HG02798 (cell line): ENCODE results near the gene STRA6.

Experiments
- ATAC-seq: cut with Tn5 transposase; IDR thresholded peaks from one replicate; pipeline ENCODE4 v1.9.1; 2021; ENCODE audit warnings: mild to moderate bottlenecking; ENCODE audit not compliant: unreplicated experiment, poor library complexity

Gene STRA6

DNA sequence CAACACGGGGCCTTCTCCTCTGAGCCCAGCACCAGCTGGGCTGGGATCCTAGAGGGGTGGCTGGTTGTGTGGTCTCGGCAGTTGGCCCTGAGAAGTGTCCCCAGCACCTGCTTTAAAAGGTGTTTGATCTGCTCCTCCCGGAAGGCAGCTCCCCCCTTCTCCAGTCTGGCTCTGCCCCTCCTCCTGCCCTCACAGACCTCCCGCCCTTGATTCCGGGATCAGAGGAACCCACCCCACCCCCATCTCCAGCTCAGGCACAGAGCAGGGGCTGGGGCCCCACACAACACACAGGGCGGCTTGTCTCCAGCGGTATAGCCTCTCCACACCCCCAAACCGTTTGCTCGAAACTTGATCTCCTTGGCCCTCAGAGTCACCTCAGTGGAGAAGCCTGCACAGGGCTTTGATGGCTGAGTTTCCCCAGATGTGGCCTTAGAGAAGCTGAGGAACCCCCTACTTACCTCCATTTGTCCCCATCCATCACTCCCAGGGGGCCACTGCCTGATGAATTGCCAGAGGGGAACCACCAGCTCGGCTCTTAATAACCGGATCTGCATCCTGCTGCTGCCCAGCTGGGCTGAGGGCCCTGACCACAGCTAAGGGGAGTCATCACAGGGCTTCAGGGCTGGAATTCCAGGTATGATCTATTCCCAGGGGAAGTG is 6.4 kb upstream of the STRA6 start:
- no peak for ATAC-seq

DNA sequence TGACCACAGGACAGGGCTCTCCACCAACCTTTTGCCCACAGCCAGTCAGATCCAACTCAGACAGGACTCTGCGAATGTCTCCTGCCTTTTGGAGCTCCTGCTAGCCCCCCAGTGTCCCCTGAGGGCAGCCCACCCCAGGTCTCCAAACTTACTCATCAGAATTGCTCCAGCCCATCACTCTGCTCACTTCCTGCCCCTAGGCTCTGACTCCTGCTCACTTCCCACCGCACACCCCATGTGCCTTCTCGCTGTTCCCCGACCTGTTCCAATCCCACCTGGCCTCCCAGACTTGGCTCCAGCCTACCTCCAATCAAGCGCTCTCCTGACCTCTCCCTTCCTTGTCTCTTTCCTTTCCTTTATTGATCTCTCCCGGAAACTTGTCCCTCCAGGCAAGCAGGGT is 5.9 kb upstream of the STRA6 start:
- no peak for ATAC-seq

DNA sequence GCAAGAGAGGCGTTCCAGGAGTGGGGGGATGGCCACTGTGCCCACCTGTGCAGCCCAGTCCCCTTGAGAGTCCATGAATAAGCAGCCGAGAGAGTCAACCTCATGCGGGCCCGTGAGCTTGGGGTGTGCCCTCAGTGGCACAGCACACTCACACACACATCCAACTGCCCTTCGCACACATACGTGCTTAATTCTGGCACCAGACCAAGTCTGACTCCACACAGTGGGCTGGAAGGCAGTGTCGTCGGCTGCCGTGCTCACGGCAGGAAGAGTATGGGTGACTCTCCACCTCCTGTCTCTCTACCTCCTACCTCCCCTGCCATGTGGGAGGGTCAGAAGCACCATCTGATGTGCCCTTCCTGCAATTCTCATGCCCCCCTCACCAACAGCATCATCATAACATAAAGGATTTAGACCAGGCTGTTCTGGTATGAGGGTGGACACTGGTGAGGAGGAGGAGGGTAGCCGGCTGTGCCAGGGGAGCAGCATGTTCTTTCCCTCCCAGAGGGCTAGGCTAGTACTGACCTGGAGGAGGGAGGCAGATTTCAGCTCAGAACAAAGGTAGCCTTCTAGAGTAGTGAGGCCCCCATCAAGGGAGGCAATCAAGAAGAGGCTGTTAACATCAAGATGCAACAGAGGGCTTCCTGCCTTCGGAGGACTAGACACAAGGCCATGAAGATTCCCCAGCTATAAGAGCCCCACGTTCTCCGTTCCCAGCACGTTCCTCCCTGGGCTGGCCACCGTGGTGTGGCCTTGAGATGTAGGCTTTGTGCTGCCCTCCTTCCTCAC is 5.3 kb upstream of the STRA6 start:
- ATAC-seq = no peak

DNA sequence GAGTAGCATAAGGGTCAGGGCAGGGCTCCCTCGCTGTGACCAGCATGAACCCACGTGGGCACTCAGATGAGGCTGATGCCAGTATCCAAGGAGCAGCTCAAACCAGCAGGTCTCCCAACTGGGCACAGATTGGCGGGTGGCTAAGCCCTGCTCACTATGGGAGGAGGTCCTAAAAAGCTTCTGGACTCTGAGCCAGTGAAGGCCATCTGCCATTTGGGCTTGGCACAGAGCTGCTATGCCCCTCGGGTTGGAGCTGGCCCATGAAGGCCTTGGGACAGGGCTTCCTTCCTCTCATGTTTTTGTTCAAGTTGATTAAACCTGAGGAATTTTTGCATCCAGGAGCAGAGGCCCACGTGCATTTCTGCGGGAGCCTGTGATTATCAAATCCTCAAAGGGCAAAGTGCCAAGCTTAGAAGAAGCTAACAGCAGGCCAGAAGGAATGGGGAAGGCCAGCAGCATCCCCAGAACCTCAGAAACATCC is 4.3 kb upstream of the STRA6 start:
- ATAC-seq = no peak

DNA sequence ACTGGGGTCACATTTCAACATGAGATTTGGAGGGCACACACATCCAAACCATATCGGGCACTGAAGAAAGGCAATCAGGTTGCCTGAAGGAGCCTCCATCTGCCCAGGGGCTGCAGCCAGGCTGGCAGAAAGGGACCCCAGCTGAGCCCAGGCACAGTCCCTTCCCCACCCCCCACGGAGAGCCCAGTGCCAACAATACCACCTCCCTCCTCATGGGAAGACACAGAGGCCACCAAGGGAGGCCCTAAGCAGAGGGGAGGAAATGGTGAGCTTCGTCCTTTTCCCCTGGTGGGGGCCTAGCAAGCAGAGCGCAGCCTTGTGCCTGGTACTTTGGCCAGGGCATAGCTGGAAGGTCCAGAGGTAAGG is 3.0 kb upstream of the STRA6 start:
- ATAC-seq = no peak

DNA sequence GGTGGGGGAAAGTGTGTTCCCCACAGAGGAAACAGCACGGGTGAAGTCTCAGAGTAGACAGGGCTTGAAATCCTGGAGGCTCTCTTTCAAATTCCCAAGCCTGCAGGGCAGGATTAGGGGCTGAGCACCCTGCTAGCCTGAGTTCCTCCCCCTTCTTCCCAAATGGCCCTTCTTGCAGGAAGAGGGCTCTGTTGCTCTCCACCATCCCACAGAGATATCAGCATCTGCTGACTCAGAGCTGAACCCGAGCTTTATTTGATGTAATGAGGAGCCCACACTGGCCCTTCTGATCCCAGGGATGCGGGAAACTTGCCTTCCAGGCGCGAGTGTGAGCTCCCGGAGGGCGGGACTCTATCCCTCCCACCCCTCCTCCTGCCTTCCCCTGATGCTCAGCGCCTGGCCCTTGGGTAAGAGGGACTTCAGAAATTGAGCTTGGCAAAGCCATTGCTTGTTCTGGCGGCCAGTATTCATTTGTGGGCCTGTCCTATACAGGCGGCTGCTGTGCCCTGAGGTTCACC is 1.4 kb upstream of the STRA6 start:
- ATAC-seq = no peak

DNA sequence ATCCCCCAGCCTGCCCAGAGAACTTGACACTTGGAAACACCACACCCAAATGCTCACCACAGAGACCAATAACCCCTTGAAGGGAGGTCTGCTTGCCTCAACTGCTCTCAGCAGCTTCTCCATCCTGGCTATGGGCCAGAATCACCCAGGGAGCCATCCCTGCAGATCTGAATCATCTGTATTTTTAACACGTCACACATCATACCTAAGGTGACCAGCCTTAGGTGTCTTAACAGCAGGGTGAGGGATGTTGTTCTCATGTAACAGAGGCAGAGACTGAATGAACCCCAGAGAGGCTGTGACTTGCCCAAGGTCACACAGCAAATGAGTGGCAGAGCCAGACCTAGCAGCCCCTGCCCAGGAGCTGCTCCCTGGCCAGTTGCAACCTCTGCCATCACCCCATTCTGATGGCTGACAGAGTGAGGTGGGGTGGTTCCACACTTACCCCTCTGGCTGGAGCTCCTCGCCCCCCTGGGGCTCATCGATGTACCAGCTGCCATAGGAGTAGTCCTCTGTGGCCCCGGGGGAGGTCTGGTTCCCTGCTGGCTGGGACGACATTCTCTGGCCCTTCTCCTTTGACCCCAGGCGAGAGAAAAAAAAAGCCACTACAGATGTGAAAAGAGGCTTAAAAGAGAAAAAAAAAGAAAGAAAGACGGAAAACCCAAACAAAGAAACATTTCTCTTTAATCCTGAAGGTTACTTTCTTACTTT is 722 bp downstream of the STRA6 start:
- no peak for ATAC-seq

DNA sequence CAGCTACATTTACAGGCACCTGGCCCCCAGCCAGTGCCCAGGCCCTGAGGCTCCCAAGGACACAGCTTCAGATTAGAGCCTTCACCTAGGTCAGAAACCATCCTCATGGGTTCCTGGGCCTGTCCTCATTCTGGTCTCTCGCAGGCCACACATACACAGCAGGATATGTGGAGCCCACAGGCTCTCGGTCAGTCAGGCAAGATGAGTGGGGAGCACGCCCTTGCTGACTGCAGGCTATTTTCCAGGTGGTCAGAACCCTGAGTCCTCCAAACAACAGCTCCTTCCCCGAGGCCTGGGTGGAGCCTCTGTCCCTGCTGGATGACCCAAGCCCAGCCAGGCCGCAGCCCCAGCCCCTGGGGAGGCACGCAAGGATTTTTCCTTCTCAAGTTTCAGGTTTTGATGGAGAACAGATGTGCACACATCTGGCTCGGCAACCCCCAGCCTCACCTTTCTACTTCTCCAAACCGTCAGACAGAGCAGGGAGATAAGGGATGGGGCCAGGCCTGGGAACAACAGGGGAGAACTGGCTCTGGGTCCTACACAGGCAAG is 1.6 kb downstream of the STRA6 start:
- no peak for ATAC-seq

DNA sequence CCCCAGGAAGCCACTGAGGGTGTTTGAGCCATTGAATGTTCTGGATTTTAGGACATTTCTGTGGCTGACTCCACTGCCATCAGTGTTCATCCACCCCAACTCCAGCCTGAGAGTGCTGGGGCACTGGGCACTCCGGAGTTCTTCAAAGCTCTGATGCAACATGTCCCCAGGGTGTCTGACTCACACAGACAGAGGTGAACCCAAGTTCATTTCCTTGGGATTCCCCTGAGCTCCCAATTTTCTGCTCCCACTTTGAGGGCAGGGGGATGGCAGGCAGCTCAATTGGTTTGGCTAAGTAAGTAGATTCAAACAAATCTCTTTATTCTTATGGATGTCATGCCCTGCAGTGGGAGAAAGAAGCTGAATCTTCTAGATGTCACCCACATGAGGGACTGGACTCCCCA is 2.2 kb downstream of the STRA6 start:
- ATAC-seq = no peak

DNA sequence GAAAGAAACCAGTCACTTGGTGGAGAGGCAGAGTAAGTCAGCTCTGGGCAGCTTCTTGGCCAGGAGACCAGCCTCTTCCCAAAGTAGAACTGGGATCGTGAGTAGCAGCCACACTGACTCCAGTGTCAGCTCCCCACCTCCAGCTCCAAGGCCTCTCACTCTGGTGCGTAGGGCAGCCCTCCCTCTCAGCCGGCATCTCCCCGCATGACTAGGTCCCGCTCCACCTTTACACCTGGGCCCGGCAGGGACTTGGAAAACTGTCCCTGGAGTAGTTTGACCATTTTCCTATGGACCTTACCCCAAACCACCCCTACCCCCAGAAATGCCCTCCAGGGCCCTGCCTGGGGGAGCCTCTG is 3.3 kb downstream of the STRA6 start:
- no peak for ATAC-seq

DNA sequence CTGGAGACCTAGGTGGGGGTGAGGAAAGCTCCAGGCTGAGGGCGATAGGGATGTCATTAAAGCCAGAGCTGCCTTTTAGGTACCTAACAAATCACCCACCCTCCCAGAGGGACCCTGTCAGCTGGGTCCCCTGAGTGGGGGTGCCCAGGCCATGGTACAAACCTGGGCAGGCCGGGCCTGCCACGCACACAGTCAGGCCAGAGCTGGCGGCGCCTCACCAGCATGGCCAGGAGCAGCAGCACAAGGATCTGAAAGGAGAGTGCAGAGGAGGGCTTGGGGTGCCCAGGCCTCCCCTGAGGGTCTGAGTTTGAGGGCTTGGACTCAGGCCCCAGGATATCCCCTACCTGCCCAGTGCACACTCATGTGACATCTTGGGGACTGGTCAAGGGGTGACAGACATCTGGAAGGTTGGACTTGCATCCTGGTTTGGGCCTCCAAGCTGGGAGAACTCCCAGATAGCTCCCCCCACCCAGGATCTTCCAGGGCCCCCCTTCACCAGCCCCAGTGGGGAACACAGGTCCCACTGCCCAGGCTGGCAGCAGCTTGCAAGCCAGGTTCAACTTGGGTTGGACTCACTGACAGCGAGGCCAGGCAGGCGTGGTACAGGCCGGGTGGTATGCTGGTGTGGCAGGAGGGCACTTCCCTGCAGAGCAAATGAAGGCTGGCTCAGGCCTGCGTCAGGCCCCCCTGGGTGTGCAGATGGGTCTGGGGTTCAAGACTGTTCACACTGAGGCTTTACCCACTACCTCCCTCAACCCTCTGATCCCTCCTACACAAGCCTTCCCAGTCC is 5.2 kb downstream of the STRA6 start:
- no peak for ATAC-seq

DNA sequence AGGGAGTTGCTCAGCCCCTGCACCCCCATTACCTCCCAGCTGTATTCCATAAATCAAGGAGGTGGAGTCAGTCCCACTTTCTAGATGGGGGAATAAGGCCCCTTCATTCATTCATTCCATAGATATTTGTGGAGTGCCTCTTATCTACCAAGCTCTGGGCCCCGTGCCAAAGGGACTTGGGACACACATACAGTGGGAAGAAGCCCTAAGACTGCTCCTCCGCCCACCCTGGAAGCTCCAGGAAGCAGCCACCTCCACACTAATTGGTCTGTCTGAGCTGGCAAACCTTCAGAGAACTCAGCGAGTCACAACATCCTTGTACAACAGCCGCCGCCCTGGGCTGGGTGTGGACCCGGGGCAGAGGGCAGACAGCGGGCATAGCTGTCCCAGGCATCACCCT is 6.4 kb downstream of the STRA6 start:
- no peak for ATAC-seq

DNA sequence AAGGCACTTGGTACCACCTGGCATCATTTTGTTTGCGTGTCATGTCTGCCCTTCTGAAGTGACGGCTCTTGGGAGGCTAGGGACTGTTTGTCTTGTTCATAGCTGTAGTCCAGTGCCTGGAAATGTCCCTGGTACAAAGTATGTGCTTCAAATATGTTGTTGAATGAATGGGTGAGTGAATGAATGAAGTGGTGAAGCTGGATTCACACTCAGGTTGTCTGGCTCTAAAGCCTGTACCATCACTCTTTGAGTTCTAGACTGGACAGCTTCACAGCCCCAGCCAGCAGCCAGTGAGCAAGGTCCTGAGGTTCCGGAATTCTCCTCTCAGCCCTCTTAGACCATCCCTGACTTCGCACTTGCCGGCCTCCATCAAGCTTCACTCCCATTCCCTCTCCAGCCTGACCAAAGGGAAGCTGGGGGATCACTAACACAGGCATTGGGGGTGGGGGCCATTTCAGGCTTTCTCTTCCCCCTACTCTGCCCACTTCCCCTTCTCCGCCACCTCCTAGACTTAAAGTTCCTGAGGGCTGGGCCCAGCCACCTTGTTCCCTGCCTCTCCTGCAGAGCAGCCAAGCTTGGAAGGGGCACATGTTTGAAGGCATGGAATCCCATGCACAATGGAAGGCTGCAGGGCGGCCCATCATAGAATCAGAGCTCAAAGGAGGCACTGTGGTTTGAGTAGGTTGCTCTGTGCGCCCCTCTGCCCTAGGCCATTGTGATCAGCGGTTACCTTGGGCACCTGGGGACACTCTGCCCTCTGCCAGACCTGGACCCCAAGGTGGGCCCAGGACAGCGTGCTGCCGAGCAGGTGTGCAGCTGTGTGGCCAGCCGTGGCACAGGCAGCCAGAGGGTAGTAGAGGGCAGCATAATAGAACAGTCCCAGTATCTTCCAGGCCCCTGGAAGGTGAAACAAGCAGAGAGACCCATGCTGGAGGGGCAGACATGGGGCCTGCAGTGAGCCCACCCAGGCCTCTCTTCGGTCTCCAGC is 7.7 kb downstream of the STRA6 start:
- ATAC-seq = no peak

DNA sequence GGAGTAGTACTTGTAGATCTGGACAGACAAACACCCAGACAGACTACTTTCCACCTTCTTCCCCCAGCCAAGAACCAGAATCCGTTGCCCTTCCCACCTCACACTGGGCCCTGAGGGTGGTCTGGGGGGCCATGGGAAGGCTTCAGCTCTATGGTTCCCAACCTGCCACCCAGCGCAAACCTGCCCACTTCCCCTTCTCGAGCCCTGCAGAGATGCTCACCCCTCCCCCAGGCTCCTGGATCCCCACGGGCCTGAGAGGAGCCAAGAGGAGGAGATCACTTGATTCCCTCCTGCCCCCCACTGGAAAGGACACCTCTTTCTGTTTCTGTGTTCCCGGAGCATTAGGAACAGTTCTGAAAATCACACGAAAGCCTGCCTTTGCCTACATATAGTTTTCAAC is 8.7 kb downstream of the STRA6 start:
- ATAC-seq = no peak

DNA sequence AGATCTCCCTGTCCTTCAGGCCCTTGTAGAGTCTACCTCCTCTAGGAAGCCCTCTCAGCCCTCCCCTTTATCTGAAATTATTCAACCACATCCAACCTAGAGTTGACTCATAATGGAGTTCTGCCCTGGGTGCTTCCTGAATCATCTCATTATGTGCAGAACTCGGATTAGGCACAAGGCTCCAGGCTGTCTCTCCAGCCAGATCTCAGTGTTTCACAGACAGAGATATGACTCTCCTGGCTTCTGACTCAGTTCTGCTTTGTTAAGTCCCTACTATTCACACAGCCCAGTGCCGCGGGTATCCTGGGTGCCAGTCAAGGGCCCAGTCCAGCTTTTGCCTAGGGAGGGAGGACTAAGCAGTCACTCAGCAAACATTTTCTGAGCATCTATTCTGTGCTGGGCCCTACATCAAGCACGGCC is 9.3 kb downstream of the STRA6 start:
- no peak for ATAC-seq

DNA sequence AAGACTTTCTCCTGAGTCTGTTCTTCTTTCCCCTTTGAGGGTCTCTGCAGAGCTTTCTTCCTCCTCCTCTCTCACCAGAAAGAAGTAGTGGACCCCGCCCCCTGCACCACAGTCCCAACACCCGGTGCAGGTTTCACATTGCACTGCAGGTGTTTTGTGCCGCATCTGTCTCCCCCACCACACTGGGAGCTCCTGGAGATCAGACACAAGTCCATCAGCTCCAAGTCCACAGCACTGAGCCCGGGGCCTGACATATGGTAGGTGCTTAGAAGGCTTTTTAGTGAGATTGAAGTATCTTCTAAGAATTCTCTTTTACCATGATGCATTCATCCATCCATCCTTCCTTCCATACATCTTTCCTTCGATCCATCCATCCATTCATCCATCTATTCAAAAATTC is 9.8 kb downstream of the STRA6 start:
- no peak for ATAC-seq

DNA sequence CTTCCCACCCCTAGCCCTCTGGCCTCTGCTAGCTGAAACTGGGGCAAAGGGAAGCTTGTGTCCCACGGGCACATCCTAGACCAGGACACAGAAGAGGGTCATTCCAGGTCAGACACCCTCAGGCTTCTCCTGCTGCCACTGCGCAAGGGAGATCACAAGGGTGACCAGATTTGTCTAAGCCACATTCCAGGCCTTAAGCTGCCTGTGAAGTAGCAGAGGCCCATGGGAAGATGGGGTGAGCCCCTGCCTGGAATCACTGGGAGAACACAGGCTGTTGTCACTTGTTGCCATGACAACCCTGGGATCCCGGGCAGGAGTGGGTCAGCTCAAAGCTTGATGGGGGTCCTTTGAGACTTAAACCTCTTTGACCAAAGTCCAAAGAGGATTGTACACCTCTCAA is 10.8 kb downstream of the STRA6 start:
- ATAC-seq = no peak

DNA sequence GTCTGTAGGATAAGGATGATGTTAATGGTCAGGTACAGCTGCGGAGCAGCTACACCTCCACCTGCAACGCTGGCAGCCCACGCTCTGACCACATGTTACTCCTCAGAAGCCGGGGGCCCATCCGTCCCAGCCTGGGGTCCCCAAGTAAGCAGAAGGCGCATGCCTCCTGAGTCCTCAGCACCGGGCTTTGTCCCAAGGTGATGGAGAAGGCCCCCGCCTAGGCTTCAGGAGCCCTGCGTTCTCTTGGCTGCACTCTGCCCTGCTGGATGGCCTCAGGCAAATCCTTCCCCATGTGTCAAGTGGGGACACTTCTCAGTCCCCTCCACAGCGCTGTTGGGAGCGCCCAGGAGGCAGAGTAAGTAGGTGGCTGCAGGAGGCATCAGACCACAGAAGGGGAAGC is 14.4 kb downstream of the STRA6 start:
- no peak for ATAC-seq

DNA sequence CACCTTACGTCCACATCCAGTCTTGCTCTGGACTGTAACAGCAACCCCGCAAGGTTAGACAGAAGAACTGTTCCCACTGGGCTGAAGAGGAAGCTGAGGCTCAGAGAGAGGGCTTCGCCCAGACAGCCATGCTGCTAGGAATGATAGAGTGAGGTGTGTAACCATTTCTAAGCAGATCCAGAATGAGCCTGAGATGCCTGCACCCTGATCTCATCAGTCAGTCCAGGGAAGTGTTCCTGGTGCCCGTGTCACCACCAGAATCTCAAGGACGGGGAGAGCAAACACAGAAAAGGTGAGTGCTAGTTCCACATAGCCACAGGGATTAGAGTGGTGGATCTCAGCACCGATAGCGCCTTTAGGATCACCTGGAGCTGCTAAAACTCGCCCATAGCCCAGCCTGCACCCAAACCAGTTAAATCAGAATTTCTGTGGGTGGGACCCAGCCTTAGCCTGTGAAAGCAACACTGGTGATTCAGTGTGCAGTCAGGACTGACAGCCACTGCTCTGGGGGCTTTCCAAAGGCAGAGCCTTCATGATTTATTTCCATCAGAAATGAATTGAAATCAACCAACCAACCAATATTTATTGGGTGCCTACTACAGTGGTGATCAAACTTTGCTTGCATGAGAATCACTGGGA is 16.8 kb downstream of the STRA6 start:
- no peak for ATAC-seq
